GM19240 (cell line): Measurements from ENCODE around the gene C3.
"Not testable (repeated sequence)": the region's sequence is repeated elsewhere in the genome, so short reads cannot be mapped to it uniquely, and the experiment has no call there.

Experiments used
- DNase-seq: peaks from one replicate; pipeline ENCODE4 v3.0.0; 2011; ENCODE audit warnings: low spot score; ENCODE audit not compliant: insufficient read length

Gene C3

DNA sequence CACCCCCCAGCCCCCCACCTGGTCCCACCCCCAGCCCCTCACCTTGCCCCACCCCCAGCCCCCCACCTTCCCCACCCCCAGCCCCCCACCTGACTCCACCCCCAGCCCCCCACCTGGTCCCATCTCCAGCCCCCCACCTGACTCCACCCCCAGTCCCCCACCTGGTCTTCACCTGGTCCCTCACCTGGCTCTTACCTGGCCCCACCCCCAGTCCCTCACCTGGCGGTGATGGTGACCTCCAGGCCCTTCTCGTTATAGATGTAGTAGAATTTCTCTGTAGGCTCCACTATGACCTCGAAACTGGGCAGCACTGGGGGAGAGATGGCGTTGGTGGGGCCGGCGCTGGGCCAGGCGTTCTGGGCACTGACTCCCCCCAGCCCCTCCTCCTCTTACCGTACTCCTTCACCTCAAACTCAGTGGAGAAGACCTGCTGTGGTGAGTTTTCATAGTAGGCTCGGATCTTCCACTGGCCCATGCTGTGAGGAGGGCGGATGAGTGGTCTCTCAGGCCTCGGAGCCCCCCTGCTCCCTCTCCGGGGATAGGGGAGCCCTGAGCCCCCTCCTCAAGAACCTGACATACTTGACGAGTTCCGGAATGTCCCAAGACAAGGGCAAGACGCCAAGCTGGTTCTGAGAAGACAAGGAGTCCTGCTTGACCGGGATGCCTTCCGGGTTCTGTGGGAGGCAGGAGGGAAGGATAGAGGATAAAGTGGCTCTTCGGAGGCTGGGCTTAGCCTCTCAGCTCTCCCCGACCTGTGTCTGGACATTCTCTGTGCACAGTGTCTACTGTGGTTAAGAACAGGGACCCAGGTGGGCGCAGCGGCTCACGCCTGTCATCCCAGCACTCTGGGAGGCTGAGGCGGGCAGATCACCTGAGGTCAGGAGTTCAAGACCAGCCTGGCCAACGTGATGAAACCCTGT is 6.4 kb downstream of the C3 start:
- DNase-seq, result no peak

DNA sequence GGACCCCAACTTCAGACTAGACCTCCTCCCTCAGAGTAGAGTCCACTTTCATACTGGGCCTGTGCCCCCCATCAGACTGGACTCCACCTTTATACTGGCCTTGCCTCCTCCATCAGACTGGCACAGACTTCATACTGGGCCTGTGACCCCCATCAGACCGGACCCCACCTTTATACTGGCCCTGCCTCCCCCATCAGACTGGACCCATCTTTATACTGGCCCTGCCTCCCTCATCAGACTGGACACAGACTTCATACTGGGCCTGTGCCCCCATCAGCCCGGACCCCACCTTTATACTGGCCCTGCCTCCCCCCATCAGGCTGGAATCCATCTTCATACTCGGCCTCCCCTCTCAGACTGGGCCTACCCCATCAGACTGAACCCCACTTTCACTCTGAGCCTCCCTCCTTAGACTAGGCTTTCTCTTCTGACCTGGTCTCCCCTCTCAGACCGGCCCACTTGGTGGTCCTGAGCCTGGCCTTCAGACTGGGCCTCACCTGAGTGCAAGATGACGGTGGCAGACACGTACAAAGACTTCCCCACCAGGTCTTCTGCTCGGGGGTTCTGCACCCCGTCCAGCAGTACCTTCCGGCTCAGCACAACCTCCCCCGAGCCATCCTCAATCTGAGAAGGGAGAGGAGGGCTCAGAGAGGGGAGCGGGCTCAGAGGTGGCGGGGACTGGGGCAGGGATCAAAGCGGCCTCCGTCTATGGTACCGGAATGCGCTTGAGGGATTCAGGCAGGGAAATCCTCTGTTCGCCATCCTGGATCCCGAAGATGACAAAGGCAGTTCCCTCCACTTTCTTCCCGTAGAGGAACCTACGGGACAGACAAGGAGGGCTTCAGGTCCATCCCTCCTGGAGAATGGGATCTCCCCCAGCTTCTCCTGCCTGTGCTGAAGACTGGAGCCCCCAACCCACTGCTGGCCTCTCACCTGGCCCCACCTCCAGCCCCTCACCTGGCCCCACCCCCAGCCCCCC is 7.5 kb downstream of the C3 start:
- DNase-seq, result no peak

DNA sequence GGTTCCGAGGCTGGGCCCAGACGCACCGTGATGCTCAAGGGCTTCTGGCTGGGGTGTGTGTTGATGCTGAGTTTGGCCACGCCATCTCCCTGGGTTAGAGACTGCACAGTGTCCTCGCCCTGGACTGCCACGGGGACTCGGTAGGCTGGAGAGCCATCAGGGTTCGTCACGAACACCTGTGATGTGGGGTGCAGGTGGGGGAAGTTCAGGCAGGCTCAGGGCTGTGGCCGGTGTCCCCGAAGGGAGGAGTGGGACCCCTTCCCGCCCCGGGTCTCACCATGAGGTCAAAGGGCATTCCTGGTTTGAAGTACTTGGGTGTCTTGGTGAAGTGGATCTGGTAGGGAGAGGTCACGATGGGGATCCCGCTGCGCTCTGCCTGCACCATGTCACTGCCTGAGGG is 8.2 kb downstream of the C3 start:
- DNase-seq, result no peak

DNA sequence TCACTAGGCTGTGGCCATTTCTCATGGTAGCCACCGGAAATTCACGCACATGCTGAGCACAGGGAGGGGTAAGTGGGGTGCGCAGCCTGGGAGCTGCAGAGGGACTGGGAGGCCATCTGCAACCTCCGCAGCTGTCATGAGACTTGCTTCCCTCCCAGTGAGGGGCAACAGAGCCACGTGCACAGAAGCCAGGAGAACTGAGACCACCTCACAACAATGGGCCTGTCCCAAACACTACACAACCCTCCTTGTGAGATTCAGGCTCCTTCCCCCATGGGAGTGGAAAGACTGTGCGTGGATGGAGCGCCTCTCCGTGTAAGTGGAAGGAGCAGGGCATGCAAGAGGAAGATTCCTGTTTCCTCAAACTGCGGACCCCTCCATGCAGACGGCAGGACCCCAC is 8.8 kb downstream of the C3 start:
- no peak for DNase-seq

DNA sequence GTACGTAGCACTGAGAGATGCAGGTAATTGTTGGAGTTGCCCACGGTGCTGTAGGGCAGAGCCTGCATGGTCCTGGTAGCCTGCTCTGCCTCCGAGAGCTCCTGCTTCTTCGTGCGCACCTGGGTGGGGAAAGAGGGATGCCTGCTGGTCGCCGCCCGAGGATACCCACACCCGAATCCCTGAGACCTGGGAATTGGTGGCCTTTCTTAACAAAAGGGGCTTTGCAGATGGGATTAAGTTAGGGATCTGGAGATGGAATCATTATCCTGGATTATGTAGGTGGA is 9.4 kb downstream of the C3 start:
- DNase-seq, result no peak

DNA sequence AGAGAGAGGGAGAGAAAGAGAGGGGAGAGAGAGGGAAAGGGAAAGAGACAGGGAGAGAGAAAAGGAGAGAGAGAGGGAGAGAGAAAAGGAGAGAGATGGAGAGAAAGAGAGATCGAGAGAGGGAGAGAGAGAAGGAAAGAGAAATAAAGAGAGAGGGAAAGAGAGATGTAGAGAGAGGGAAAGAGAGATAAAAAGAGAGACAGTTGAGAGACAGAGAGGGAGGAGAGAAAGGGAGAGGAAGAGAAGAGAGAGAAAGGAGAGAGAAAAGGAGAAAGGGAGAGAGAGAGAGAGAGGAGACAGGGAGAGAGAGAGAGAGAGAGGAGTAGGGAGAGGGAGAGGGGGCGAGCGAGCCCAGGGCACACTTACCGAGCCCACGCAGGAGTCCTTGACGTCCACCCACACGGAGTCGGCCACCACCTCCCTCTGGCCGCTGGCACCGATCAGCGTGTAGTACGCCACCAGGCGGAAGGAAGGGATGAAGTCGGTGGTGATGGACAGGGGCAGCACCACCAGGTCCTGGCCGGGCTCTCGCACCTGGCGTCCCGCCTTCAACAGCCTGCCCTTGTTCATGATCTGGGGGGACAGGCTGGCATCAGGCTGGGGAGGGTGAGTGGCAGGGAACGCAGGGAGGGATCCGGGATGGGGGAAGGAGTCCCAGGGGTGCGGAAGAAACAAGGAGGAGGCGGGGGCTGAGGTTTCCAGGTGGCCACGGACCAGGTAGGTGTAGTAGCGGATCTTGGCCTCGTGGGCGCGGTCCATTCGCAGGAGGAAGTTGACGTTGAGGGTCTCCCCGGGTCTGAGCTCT is 10.0 kb downstream of the C3 start:
- DNase-seq, result no peak

DNA sequence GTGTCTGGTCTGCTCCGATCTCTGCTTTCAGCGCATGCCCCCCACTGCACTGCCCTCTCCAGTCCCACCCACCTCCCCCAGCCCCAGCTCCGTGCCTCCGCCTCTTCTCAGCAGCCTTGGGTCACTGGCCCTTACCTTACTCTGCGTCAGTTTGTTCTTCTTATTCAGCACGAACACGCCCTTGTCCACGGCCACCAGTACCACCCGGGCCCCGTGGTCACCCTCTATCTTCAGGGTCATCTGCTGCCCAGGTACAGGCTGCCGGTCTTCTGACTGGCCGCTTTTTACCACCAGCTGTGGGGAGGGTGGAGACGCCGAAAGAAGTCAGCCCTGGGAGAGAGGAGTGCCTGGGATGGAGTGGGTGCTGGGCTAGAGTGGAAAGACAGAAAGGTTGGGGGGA is 10.9 kb downstream of the C3 start:
- DNase-seq, result no peak

DNA sequence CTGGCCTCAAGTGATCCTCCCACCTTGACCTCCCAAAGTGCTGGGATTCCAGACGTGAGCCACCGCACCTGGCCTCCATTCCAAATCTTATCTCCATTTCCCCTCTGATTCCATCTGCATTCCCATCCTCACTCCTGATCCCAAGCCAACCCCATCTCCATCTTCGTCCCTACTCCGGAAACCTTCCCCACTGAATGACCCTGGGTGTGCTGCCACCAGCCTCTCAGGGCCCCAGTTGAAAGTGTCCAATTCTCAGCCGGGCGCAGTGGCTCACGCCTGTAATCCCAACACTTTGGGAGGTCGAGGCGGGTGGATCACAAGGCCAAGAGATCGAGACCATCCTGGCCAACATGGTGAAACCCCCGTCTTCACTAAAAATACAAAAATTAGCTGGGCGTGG is 11.5 kb downstream of the C3 start:
- DNase-seq, result not testable (repeated sequence)

DNA sequence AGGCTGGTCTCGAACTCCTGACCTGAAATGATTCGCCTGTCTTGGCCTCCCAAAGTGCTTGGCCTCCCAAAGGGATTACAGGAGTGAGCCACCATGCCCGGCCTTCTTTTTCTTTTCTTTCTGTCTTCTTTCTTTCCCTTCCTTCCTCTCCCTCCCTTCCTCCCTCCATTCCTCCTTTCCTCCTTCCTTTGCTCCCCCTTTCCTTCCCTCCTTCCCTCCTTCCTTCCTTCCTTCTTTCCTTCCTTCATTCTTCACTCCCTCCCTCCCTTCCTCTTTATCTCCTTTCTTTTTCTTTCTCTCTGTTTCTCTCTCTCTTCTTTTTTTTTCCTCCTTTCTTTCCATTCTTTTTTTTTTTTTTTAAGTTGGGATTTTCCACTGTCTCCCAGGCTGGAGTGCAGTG is 12.1 kb downstream of the C3 start:
- no peak for DNase-seq

DNA sequence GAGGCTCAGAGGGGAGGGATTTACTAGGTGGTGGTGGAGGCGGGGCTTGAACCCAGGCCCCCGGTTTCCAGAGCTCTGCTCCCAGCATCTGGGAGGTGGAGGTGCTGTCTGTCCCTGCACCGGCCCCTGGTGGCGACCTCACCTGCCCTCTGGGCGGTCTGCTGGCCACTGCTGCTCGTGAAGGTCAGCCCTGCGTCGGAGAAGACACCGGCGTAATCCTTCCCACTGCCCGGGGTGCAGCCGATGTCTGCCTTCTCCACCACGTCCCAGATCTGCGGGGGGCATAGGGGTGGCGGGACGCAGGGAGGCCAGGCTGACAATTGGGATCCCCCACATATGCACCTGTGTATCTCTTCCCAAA is 12.8 kb downstream of the C3 start:
- no peak for DNase-seq

DNA sequence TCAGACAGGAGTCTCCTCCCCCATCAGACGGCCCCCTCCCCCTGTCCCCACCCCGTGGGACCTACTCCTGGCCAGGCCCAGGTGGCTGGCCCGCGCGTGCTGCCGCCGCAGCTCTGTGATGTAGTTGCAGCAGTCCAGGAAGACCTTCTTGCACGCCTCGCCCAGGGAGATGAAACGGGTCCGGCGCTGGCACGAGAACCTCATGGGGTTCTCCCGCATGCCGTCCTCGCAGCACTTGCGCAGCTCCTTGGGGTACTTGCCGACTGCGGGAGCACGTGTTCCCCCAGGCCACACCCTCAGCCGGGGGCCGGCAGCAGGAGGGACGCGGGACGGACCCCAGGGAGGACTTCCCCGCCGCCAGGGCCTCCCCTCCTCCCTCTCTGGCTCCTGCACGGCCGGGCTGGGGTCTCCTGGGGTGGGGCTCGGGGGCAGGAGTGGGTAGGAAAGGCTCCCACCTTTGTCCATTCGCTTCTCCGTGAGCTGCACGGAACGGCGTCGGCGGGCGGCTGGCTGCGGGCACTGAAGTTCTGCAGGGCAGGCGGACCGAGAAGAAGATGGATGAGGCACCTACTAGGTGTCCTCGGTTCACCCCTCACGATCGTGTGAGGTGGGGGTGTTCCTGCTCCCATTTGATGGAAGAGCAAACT is 13.3 kb downstream of the C3 start:
- DNase-seq, result no peak

DNA sequence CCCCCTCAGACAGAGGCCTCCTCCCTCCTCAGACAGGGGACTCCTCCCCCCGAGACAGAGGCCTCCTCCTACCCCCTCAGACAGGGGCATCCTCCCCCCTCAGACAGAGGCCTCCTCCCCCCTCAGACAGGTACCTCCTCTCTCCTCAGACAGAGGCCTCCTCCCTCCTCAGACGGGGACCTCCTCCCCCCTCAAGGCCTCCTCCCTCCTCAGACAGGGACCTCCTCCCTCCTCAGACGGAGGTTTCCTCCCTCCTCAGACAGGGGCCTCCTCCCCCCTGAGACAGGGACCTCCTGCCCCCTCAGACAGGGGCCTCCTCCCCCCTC is 13.9 kb downstream of the C3 start:
- DNase-seq, result no peak

DNA sequence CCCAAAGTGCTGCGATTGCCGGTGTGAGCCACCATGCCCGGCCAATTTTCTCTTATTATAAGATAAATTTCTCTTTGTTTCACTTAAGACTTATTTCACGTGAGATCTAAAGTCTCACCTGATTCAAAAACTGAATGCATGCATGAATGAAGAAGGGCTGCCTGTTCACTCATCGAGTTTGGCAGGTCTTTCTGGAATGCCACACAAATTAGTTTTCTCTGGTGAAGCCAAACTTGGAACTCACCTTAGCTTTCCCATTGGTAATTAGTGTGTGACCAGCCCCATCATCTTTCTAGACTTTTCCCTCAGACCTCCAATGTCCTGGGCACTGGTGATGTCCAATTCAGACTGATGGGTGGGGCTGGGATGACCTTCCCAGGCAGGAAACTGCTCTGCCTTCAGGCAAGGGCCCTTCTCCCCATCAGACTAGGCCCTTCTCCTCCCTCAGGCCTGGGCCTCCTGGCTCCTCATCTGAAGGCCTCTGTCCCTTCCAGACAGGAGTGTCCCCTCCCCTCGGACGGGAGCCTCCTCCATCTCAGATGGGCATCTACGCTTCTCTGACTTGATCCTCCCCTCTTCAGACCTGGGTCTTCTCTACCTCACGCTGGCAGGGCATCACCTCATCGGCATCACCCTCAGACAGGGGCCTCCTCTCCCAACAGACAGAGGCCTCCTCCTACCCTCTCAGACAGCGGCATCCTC is 14.4 kb downstream of the C3 start:
- DNase-seq, result no peak

DNA sequence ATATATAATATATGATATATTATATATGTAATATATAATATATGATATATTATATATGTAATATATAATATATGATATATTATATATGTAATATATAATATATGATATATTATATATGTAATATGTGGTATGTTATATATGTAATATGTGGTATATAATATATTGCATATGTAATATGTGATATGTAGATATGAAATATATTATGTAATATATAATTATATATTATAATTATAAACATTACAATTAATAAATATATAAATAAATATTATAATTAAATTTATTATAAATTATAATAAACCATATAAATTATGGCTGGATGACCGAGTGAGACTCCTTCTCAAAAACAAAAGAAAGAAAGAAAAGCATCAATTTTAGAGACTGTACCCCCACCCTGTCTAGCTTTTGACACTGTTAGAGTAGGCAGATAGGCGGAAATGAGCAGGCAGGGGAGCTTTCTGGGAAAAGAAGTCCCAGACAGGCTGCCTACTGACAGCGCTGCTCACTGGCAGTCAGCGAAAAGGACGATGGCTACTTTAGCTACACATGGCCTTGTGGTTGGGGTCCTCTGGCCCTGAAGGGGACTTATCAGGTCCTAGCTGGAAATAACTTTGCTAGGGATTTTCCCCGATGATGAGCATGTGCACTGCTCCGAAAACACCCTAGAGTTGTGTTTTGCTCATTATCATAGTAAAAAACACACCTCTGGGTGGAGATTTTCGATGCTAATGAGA is 19.7 kb downstream of the C3 start:
- DNase-seq, result no peak

DNA sequence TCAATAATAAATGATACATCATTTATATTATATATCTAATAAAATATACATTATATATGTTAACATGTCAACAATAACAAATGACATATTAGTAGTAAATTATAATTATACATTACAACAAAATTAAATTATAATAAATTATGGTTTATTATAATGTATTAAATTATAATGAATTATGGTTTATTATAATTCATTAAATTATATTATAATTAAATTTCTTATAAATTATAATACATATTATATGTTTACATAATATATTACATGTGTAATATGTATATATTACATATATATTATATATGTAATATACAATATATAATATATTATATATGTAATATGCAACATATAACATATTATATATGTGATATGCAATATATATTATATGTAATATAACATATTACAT is 20.5 kb downstream of the C3 start:
- no peak for DNase-seq

DNA sequence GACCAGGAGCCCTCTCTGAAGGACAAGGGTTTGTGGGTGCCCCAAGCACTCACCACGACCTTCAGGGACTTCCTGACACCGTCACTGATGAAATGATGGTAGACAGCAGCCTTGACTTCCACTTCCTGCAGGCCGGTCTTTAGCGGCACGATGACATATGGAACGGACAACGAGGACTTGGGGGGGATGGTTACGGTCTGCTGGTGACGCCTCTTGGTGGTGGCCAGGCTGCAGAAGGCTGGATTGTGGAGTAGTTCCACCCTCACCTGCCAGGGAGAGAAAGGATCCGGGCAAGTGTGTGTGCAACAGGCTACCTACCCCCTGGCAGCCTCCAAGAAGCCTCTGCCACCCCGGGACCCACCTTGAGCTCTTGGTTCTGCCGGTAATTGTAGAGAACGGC is 23.2 kb downstream of the C3 start:
- DNase-seq, result no peak

DNA sequence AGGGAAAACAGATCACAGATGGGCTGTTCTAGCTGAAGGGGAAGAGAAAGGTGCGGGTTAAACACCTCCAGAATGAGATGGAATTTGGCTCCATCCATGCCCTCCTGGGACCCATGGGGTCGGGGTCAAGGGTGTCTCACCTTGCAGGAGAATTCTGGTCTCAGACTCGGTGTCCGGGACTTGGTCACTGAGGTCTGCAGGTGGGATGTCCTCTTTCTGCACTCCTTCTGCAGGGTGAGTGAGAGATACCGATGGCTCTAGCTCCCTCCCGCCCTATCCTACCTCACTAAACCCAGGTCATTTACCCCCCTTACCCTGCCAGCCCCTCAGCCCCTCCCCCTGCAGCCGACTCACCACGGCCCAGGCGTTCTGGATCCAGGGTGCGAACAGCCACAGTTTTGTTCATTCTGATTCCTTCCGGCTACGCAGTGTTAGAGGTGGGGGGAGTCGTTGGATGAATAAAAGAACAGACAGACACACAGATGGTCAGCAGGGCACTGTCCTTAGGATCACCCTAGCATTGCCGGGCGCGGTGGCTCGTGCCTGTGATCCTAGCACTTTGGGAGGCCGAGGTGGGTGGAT is 24.1 kb downstream of the C3 start:
- no peak for DNase-seq

DNA sequence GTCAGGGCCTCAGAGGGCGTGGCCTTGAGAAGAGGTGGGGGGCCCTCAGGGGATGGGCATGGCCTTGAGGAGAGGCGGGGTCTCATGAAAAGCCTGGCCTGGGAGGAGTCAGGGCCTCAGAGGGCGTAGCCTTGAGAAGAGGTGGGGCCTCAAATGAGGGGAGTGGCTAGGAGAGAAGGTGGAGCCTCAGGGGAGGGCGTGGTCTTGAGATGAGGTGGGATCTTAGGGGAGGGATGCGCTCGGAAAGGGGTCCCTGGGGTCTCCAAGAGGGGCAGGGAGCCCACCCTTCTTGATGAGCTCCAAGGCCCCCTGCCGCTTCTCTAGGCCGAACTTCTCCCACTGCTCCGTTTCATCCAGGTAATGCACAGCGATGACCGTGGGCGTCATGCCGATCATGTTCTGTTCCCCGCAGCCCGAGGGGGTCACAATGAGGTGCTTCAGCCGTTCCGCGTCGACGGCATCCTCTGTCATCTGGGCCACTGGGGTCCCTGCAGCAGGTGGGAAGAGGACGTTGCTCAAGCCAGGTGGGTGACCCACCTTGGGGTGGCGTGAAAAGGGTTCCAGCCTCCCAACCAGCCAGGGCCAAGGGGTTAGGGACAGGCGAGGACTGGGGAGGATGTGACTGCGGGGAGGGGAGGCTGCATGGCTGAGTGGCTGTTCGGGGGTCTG is 26.2 kb downstream of the C3 start:
- no peak for DNase-seq

DNA sequence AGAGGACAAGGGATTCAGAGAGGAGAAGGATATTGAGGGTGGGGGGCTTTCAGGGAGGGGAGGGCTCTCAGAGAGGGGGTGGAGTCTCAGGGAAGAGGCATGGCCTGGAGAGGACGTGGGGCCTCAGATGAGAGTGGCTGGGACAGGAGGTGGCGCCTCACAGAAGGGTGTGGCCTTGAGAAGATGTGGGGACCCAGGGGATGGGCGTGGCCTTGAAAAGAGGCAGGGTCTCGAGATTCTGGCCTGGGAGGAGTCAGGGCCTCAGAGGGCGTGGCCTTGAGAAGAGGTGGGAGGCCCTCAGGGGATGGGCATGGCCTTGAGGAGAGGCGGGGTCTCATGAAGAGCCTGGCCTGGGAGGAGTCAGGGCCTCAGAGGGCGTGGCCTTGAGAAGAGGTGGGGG is 26.8 kb downstream of the C3 start:
- no peak for DNase-seq
